IMR-90 (cell line): ENCODE measurements around the gene LYPD5.

Experiments
- CEBPB ChIP-seq: IDR thresholded peaks from 2 replicates; pipeline ENCODE4 v1.6.1; 2012; ENCODE audit warnings: low read depth, low read length, improper control_type of control experiment
- CHD1 ChIP-seq: IDR thresholded peaks from 2 replicates; pipeline ENCODE4 v1.6.1; 2012; ENCODE audit warnings: low read depth, low read length, improper control_type of control experiment
- ELK1 ChIP-seq: fragments of 150-350 bp; IDR thresholded peaks from 2 replicates; pipeline ENCODE4 v1.6.1; 2016; ENCODE audit warnings: low read depth, mild to moderate bottlenecking, low read length, moderate library complexity, borderline replicate concordance
- FOS ChIP-seq: fragments of 150-350 bp; IDR thresholded peaks from 2 replicates; pipeline ENCODE4 v1.6.1; 2016; ENCODE audit warnings: low read depth, low read length
- MXI1 ChIP-seq: IDR thresholded peaks from 2 replicates; pipeline ENCODE4 v1.6.1; 2012; ENCODE audit warnings: low read depth, mild to moderate bottlenecking, low read length, moderate library complexity, borderline replicate concordance
- POLR2A ChIP-seq: IDR thresholded peaks from 2 replicates; pipeline ENCODE4 v1.6.1; 2012; ENCODE audit warnings: mild to moderate bottlenecking, low read depth, low read length
- RCOR1 ChIP-seq: IDR thresholded peaks from 2 replicates; pipeline ENCODE4 v1.6.1; 2012; ENCODE audit warnings: mild to moderate bottlenecking, low read length, improper control_type of control experiment; ENCODE audit not compliant: insufficient replicate concordance
- TF ChIP-seq, protein P1 (sequence below): conservative IDR thresholded peaks from 2 replicates; pipeline ENCODE4 v1.5.1; 2012; ENCODE audit warnings: mild to moderate bottlenecking, low read depth, low read length, improper control_type of control experiment

DNA sequence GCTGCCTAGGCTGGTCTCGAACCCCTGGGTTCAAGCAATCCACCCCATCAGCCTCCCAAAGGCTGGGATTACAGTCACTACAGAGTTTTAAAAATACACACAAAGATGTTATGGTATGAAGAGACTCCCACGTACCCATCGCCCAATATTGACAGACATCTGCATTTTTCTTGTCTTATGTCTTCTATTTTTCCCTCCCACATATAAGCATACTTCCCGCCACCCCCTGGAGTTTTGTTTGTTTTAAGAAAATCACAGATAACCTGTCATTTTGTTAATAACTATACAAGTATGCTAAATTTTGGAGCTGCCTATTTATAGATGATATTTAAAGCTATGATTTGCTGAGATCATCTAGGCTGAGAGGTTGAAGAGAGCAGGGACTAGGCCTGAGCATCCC lies 41.3 kb downstream of the LYPD5 start:
- TF ChIP-seq POLR2A = no peak
- TF ChIP-seq, protein P1, sequence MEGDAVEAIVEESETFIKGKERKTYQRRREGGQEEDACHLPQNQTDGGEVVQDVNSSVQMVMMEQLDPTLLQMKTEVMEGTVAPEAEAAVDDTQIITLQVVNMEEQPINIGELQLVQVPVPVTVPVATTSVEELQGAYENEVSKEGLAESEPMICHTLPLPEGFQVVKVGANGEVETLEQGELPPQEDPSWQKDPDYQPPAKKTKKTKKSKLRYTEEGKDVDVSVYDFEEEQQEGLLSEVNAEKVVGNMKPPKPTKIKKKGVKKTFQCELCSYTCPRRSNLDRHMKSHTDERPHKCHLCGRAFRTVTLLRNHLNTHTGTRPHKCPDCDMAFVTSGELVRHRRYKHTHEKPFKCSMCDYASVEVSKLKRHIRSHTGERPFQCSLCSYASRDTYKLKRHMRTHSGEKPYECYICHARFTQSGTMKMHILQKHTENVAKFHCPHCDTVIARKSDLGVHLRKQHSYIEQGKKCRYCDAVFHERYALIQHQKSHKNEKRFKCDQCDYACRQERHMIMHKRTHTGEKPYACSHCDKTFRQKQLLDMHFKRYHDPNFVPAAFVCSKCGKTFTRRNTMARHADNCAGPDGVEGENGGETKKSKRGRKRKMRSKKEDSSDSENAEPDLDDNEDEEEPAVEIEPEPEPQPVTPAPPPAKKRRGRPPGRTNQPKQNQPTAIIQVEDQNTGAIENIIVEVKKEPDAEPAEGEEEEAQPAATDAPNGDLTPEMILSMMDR = no peak
- no peak for TF ChIP-seq CEBPB
- TF ChIP-seq MXI1 = no peak
- TF ChIP-seq ELK1 = no peak
- no peak for TF ChIP-seq RCOR1
- TF ChIP-seq FOS = no peak
- TF ChIP-seq CHD1 = no peak
